ENCODE data around the gene TRAPPC1.

The TRAPPC1 gene

DNA sequence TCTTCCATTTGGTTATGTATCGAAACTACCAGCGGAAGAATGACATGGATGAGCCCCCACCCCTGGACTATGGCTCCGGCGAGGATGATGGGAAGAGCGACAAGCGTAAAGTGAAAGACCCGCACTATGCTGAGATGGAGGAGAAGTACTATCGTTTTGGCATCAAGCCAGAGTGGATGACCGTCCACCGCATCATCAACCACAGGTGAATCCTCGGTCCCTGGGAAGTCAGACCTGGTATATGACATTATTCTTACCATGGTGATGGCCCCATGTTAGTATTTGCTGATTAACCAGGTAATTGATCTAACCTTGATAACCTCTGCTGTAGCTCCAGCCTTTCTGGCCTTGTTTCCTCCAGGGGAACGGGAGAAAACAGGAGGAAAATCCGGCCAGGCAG lies 34.7 kb downstream of the TRAPPC1 start:
- DNase-seq = peak; percentile 30

DNA sequence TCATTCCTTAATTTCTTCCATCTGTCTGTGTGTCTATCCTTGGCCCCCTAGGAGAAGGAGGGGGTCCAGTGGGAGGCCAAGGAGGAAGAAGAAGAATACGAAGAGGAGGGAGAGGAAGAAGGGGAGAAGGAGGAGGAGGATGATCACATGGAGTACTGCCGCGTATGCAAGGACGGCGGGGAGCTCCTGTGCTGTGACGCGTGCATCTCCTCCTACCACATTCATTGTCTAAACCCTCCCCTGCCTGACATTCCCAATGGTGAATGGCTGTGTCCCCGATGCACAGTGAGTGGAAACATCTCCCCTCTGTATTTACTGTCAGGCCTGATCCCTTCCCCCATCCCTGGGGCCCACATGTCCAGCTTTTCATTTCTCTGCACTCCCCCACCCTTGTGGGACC lies 36.9 kb downstream of the TRAPPC1 start:
- DNase-seq = peak; percentile 38

DNA sequence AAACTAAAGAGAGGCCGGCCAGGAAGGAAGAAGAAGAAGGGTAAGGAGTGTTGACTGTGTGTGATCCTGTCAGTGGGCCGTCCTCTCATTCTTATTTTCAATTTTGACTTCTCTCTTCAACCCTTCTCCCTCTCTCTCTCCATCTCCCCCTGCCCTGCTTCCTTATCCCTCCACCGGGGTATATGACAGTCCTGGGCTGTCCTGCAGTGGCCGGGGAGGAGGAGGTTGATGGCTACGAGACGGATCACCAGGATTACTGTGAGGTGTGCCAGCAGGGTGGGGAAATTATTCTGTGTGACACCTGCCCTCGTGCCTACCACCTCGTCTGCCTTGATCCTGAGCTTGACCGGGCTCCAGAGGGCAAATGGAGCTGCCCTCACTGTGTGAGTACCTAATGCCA lies 37.5 kb downstream of the TRAPPC1 start:
- peak; percentile 42 for DNase-seq

DNA sequence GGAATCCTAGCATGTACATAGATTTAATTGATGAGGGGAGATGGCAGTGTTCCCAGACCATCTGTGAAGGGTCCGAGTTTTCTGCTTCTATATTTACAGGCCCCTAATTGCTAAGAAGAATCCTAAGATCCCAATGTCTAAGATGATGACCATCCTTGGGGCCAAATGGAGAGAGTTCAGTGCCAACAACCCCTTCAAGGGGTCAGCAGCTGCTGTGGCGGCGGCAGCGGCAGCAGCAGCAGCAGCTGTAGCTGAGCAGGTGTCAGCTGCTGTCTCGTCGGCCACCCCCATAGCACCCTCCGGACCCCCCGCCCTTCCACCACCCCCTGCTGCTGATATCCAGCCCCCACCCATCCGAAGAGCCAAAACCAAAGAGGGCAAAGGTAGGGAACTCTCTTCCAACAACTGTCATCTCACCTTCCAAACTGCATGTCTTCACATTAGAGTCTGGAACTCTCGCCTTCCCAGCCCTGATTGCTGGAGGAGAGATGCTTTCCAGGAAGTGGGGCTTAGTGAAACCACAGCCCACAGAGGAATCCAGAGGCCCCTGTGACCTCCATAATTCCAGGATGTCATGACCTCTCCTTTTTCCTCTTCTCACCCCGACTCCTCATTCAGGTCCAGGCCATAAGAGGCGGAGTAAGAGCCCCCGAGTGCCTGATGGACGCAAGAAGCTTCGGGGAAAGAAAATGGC lies 38.4 kb downstream of the TRAPPC1 start:
- DNase-seq = peak; percentile 42

DNA sequence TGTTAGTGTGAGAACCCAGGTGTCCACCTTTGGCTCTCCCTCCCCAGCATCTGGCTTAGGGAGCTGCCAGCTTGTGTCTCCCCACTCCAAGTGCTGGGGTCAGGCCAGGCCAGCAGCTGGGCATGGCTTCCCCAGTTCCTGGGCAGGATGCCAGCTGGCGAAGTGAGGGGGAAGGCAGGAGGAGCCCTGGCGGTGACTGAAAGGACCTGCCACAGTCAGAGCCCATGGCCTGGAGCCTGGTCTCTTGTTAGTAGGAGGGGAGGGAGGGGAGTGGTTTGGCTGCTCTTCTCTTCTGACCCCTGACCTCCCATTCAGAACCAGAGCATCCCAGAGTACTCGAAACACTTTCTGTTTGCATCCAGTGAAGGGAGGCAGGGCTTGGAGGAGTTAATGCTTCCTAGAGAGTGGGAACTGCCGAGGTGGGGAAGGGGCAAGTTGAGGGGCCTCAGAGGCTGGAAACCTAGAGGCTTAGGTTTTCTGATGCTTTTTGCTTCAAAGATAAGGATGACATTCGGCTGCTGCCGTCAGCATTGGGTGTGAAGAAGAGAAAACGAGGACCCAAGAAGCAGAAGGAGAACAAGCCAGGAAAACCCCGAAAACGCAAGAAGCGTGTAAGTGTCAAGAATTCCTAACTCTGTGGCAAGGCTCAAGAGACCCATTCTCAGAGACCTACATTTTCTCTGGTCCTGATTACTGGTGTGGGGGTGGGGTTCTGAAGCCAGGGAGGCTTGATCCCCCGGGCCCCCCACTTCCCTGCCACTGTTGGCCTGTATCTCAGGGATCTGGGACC lies 42.4 kb downstream of the TRAPPC1 start:
- peak; percentile 89 for DNase-seq

DNA sequence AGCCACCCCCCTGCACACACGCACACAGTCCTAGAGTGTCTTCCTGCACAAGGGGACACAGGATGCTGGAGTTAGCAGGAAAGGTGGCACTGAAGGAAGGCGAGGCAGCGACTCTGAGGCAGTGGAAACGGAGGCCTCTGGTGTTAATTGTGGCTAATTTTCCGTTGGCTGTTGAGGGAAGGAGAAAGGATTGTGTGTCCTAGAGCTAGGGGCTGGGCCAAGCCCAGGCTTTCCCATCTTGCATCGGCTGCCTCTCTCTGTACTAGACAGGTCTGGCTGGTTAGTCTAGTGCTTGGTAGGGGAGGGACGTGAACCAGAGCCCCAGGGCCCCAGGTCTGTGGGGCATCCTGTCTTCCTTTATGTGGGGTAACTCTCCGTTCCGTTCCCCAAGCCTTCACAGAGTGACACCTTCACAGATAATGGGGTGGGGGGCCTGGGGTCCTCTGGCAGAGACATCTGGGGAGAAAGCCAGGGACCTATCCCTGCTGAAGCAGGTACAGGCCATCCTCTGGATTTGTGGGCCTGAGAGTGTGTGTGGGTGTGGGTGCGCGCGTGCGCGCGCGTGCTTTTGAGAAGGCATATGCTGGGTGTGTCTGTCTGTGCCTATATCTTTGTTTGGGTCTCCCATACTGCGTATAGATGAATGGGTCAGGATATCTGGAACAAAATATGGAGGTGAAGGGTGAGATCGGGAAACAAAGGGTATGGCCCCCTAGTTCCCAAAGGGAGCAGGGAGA lies 43.4 kb downstream of the TRAPPC1 start, which contains the start of gene CHD3:
CHD3 (plus strand) TSS at position 606 of the 737 bp plus-strand sequence. CDS start 212 bp downstream, outside the sequence.
- DNase-seq = peak; percentile 91

DNA sequence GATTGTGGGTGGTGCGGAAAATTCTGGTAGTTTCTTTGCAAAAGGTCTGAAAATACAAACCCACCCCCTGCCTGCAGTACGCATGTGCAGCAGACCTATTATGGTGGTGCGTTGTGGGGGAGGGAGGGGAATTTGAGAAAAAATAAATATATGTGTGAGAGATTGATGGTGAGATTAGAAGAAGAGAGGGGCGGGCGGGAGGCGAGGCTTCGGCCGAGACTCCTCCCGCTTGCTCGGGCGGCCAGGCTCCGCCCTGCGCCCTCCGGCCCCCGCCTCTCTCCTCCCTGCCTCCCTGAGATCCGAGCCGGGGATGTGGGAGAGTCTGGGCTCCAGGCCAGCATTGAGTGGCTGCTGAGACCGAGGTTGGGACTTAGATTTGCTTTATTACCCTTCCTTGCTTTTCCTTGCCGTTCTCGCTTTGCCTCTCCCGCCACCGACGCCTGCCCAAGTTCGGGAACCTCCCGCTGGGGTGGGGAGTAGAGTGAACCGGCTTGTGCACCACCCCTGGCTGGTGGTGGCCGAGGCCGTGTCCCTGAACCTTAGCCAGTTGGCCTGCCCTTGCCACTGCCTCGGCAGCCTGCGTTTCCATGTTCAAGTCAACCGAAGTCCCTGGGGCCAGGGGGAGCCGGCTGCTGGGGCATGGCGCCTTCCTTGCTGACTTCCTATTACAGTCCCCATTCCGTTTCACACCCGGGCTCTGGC lies 44.1 kb downstream of the TRAPPC1 start:
- peak; percentile 94 for DNase-seq

DNA sequence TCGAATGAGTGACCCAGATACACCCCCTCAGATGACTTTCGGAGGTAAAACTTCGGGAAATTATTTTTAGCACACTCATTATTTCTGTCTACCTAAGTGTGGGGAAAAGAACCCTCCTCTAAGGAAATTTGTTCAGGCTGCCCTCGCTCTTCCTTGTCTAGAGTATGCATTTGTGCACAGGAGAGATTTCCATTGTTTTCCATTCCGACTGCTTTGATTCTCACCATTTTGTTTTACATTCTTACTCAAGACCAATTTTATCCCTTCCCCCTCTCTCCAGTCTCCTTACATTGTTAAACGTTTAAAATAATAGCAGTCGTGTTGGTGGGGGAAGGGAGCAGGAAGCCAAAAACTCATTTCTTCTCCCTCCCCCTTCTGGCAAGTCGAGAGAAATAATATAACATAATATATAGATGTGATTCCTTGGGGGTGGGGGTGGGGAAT lies 44.7 kb downstream of the TRAPPC1 start:
- DNase-seq = no peak

DNA sequence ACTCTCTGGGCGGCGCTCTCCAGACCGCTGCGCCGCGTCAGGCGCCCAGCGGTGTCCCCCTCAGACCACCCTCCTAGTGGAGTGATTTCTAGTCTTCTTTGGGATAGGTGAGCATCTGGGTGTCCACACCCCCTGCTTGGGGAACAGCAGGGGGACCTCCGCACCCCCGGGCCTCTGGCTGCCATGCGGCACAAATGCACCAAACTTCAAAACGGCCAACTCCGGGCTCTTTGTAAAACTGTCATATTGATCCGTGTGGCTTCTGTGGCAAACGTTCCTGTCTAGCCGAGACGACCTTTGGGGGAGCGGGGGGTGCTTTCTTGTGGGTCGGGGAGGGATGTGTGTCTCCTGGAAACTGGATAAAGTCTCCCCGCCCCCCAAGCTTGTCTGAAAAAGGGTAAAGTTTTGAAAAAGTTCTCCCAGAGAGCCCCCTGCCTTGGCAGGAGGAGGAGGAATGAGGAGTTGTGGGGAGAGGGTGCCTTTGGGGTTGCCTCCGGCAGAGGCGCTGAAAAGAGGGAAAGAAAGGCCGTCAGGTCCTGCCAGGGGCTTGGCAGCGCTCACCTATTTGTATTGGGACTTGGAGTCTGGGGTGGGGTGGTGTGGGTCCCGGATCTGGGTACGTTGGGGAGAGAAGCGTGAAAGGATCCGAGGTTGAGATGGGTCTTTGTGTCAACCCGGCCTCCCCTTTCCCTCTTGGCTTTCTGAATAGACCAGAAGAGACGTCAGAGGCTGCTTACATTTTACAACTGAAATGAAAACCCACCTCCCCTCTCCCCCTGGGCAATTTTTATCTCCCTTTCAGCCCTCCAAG lies 45.3 kb downstream of the TRAPPC1 start:
- peak; percentile 76 for DNase-seq

DNA sequence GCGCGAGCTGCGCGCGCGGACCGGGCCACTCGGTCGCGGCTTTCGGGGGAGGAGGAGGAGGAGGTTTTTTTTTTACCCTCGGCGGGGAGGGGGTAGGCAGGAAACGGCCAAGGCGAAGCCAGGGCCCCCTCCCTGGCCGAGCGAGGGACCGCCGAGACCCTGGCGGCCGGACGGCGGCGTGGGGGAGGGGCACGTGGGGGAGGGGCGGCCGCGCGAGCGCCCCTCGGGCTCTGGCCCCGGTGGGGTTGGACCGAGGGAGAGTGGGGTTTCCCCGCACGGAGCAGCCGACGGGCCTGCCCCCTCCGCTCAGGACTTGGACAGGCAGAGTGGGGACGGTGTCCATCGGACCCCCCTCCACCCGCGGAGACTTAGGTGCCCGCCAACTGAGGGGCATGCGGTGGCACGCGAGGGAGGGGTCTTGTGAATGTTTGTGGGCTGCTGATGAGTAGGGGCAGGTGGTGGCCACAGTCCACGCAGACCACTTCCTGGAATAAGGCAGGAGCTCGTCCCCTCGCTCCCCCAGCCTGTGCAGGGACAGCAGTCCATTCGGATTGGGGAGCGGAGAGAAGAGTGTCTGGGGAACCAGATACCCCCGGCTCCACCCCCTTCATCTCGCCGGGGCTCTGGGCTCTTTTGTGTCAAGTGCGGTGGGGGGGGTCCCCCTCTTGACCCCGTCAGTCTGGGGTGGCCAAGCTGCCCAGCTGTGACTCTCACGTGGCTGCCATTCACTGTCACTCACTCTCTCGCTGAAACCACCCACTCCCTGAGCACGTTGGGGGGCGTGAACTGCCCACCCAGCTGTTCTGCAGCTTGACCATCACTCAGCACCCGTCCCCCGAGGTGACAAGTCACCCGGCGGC lies 46.1 kb downstream of the TRAPPC1 start:
- peak; percentile 84 for DNase-seq

DNA sequence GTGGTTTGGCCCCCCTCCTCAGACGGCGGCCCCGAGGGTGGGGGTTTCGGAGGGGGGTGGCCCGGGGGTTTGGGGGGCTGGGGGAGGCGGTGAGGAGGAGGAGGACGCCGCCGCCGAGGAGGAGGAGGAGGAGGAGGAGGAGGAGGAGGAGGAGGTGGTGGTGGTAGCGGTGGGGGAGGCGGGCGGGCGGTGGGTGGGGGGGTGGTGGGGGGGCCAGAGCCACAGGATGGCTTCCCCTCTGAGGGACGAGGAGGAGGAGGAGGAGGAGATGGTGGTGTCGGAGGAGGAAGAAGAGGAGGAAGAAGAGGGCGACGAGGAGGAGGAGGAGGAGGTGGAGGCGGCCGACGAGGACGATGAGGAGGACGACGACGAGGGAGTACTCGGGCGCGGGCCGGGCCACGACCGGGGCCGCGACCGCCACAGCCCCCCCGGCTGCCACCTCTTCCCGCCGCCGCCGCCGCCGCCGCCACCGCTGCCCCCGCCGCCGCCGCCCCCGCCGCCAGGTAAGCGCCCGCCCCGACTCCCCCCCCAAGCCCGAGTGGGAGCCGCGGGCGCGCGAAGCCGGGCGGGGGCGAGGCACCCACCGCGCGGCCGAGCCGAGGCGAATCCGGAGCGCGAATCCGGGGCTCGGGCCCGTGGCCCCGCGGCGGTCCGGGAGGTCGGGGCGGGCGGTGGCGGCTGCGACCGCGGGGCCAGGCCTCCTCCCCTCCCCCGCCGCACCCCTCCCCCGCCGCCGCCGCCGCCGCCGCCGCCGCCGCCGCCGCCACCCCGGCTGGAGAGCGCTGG lies 47.0 kb downstream of the TRAPPC1 start:
- peak; percentile 58 for DNase-seq

DNA sequence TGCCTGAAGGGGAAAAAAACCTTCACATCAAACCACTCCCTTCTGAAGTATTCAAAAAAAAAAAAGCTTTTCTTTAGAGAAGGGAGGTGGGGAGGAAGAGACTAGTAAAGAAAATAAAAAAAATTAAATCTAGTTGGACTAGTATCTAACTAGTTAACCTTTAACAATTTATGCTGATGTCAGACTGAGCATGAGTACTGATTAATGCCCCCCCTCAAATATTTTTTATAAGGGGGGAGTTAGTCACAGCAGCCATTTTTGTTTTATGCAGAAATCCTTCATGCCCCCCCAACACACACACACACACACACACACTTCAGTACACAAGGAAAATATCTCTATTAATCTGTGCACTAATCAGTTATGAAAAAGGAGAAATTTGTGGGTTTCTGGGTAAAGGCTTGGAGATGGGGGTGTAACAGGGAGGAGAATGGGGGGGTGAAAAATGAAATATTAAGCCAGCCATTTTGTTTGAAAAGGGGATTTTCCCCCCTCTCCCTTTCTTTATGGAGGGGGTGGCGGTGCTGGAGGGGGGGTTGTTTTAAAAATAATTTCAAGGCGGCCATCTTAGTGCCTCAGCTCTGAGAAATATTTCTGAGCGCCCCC lies 47.9 kb downstream of the TRAPPC1 start:
- DNase-seq = peak; percentile 15

DNA sequence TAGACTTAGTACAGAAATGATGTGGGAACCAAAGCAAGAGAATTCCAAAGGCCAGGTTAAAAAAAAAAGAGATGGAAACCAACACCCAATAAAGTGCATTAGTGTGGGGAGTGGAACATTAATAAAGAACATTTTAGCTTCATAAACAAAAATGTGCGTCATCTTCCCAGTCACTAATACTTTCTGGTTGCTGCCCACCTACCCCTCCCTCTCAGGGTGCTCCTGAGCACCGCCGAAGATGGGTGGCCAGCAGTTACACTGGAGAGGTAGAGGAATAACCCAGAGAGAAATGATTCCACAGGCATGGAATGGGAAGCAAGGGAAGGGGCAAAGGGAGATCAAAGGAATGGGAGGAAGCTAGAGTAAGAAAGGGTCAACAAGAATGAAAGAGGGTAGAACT lies 49.1 kb downstream of the TRAPPC1 start:
- DNase-seq = peak; percentile 41

DNA sequence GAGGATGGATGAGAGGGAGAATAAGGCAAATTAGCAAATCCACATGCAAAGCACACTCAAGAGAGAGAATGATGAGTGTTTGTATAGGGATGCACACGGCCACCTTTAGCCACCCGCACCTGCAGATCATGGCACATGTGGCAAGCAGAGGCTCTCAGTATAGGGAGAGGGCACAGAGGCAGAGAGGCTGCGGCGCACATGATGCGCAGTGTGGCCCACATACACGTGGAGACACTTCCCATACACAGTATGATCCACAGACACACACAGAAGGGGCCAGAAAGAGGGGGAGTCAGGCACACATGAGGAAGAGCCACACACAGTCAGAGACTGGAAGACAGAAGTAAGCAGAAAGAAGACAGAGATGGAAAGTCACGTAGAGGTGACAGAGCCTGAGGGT lies 49.7 kb downstream of the TRAPPC1 start:
- peak; percentile 46 for DNase-seq

DNA sequence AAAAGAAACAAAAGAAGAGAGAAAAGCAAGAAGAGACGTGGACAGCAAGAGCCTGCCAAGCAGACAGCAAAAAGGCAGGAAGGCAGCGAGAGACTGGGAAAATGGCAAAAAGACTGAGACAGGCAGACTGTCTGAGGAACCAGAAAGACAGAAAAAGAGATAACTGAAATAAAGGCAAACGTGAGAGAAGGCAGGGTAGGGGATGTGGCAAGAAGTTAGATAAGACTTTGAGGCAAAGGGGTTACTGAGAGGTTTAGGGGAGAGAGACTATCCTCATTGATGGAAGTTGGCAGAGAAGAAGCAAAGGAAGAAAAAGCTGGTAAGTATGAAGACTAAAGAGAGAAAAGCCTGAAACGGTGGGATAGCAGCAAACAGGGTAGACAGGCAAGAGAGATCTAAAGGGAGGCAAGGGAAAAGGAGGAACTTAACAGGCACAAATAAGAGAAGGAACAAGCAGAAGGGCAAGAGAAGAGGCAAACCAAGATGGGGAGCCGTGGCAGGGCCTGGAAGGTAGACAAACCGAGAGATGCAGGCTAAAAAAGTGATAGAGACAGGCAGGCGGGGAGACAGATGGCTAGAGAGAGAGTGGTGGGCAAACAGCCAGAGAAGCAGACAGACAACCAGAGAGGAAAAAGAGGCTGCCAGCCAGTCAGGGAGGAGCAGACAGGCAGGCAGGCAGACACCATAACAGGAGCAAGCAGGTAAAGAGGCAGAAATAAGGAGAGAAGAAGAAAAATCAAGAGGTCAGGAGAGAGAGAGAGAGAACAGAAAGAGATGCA lies 50.3 kb downstream of the TRAPPC1 start:
- DNase-seq = peak; percentile 35

Measured in islet precursor cell (in vitro differentiated cells).